Sigmoid colon (tissue), 7 donors: ENCODE measurements around the gene ASPG. TPM values are rescaled to one million over a fixed set of nuclear protein-coding genes. Genes with fewer than 3 reads are reported as not detected.

Experiments used
- DNase-seq: peaks from one replicate; pipeline ENCODE4 v3.0.0-alpha.2; 2019
- H3K27ac ChIP-seq, 4 donors: fragments of 200-600 bp; sonication (generic); one replicate each; pipeline ENCODE4 v1.5.1; 2016 to 2019; ENCODE audit warnings: mild to moderate bottlenecking in 1 of 4
- H3K27me3 ChIP-seq, 3 donors: fragments of 200-600 bp; sonication (generic); one replicate each; pipeline ENCODE4 v1.5.1; 2019; ENCODE audit warnings: mild to moderate bottlenecking in 1 of 3
- H3K36me3 ChIP-seq, 4 donors: fragments of 200-600 bp; sonication (generic); one replicate each; pipeline ENCODE4 v1.5.1; 2016 to 2019
- H3K4me1 ChIP-seq, 4 donors: fragments of 200-600 bp; sonication (generic); one replicate each; pipeline ENCODE4 v1.5.1; 2017 to 2019
- H3K4me3 ChIP-seq, 4 donors: fragments of 200-600 bp; sonication (generic); one replicate each; pipeline ENCODE4 v1.5.1; 2017 to 2019; ENCODE audit warnings: mild to moderate bottlenecking in 2 of 4, moderate library complexity in 1 of 4
- H3K9me3 ChIP-seq, 4 donors: fragments of 200-600 bp in 3 of 4; sonication (generic) in 3 of 4; one replicate each; pipeline versions ENCODE4 v1.5.1 to v1.6.1; 2013 to 2019
- EP300 ChIP-seq, 4 donors: sonication (generic); formaldehyde crosslinking; IDR thresholded peaks; one replicate each; pipeline ENCODE4 v1.6.1; 2017; ENCODE audit warnings: antibody characterized with exemption in 4 of 4
- POLR2A ChIP-seq, 2 donors: fragments of 450-650 bp; IDR thresholded peaks; one replicate each; pipeline ENCODE4 v1.6.1; 2016; ENCODE audit warnings: antibody characterized with exemption in 2 of 2, mild to moderate bottlenecking in 2 of 2, moderate library complexity in 2 of 2
- POLR2AphosphoS5 ChIP-seq, 4 donors: sonication (generic); formaldehyde crosslinking; IDR thresholded peaks; one replicate each; pipeline ENCODE4 v1.6.1; 2017; ENCODE audit warnings: antibody characterized with exemption in 4 of 4
- WGBS, 2 donors: extraction: QIAGEN DNeasy Blood & Tissue Kit; methylation state at CpG; one replicate each; pipeline ENCODE4 v1.1.7; 2013; 5-methylcytosine and 5-hydroxymethylcytosine counted together
- intact Hi-C: fragments of 100-400 bp; cut with DNase I; formaldehyde crosslinking; loops from one replicate; pipeline ENCODE4 v1.15.1; 2023
- polyA plus RNA-seq, 3 donors: library from polyadenylated mRNA; stranded (reverse); fragments of 200-250 nt; gene quantifications; one replicate each; pipeline ENCODE4 v1.2.3, GENCODE V29; 2013
- total RNA-seq, 4 donors: library from RNA; depleted of rRNA; stranded (reverse); fragments of >200 nt; gene quantifications; one replicate each; pipeline ENCODE4 v1.1.0, GENCODE V29; 2016
- TF ChIP-seq, protein P1 (sequence below), 4 experiments: fragments of 450-650 bp in 3 of 4; fragments of 200-600 bp in 1 of 4; IDR thresholded peaks; one replicate each; pipeline ENCODE4 v1.5.1; 2016 to 2019; ENCODE audit warnings: antibody characterized with exemption in 4 of 4, mild to moderate bottlenecking in 3 of 4, moderate library complexity in 2 of 4
- donor health status: healthy with polysubstance abuse.
- donor health status: Bipolar disorder and iron deficiency.
- donor health status: healthy.

ASPG gene
- total and polyA plus RNA-seq, 7 donors = 0.14 to 24.6 (median 3.5) TPM; not detected in 1

DNA sequence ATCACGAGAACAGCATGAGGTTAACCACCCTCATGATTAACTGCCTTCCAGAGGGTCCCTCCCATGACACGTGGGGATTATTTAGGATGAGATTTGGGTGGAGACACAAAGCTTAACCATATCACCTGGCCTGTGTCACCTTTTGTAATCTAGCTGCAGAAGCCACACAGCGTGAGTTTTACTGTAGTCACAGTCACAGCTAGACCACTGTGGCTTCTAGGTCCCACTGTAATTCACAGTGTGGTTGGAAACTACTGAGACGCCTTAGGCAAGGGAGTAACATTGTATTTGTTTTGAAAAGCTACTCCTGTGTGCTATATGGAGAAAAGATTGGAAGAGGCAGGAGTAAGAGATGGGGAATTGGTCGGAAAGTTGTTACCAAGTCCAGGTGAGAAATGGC is 46.3 kb upstream of the ASPG start:
- intact Hi-C loops = no loop called here
- Histone ChIP-seq H3K4me1 (no peaks in the 10 kb centered on the region), H3K9me3 (no peaks in the 10 kb centered on the region), H3K4me3 (no peak overlapping the region), H3K27ac (no peak overlapping the region), H3K36me3 (no peaks in the 10 kb centered on the region), H3K27me3 (peaks cover 0 to 12% (median 0%) of the 10 kb centered on the region in 3 donors)
- WGBS, 2 donors = 66 to 76% methylated on average over 5 of the region's 5 CpGs
- DNase-seq = no peak
- TF ChIP-seq EP300 (IDR thresholded peaks at IDR 0.05) (no peak), POLR2A (IDR thresholded peaks at IDR 0.05) (no peak)

DNA sequence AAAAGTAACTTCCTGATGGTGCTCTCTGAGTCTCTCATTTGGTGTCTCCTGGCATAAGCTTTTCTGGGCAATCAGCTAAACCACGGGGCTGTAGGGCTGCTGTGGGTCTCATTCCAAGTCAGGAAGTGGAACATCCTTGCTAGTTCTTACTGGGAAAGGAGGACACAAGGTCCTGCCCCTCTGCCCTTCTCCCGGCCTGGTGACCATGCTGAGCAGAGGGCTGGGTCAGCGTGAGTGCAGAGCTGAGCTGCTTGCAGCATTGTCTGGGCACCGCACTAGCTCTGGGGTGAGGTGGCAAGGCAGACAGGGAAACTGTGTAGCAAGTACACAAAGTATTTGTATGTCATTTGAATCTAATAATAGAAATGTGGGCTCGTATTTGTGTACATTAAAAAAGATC is 45.0 kb upstream of the ASPG start:
- no peak for DNase-seq
- TF ChIP-seq, protein P1, sequence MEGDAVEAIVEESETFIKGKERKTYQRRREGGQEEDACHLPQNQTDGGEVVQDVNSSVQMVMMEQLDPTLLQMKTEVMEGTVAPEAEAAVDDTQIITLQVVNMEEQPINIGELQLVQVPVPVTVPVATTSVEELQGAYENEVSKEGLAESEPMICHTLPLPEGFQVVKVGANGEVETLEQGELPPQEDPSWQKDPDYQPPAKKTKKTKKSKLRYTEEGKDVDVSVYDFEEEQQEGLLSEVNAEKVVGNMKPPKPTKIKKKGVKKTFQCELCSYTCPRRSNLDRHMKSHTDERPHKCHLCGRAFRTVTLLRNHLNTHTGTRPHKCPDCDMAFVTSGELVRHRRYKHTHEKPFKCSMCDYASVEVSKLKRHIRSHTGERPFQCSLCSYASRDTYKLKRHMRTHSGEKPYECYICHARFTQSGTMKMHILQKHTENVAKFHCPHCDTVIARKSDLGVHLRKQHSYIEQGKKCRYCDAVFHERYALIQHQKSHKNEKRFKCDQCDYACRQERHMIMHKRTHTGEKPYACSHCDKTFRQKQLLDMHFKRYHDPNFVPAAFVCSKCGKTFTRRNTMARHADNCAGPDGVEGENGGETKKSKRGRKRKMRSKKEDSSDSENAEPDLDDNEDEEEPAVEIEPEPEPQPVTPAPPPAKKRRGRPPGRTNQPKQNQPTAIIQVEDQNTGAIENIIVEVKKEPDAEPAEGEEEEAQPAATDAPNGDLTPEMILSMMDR (IDR thresholded peaks at IDR 0.05) = no peak
- no peak for TF ChIP-seq EP300 (IDR thresholded peaks at IDR 0.05)
- TF ChIP-seq POLR2A (IDR thresholded peaks at IDR 0.05) = no peak
- no peak for TF ChIP-seq POLR2AphosphoS5 (IDR thresholded peaks at IDR 0.05)
- Histone ChIP-seq H3K4me3 (no peak overlapping the region), H3K27ac (no peak overlapping the region), H3K4me1 (no peaks in the 10 kb centered on the region), H3K27me3 (peaks cover 0 to 12% (median 0%) of the 10 kb centered on the region in 3 donors), H3K36me3 (no peaks in the 10 kb centered on the region), H3K9me3 (no peaks in the 10 kb centered on the region)
- intact Hi-C loops = no loop called here
- WGBS, 2 donors = 36 to 52% methylated on average over 5 of the region's 5 CpGs

- H3K4me3 ChIP-seq = no peak overlapping the region
- peaks cover 0 to 12% (median 0%) of the 10 kb centered on the region in 3 donors for H3K27me3 ChIP-seq
- no peaks in the 10 kb centered on the region for H3K36me3 ChIP-seq
- 85 to 87% methylated on average over 6 of the region's 6 CpGs for WGBS, 2 donors
- intact Hi-C loops = no loop called here
- no peaks in the 10 kb centered on the region for H3K9me3 ChIP-seq
- no peak overlapping the region for H3K27ac ChIP-seq
- no peak for DNase-seq
- H3K4me1 ChIP-seq = no peaks in the 10 kb centered on the region
- TF ChIP-seq POLR2A (IDR thresholded peaks at IDR 0.05) = no peak
Measured at GRCh38 chr14:104041430-104042104, 43.9 kb upstream of the ASPG start.

GRCh38 chr14:104044016-104044415 is 41.5 kb upstream of the ASPG start:
- TF ChIP-seq, protein P1 (IDR thresholded peaks at IDR 0.05) = no peak
- TF ChIP-seq POLR2AphosphoS5 (IDR thresholded peaks at IDR 0.05) (no peak), POLR2A (IDR thresholded peaks at IDR 0.05) (no peak), EP300 (IDR thresholded peaks at IDR 0.05) (no peak)
- intact Hi-C loops = no loop called here
- WGBS, 2 donors = 91 to 95% methylated on average over 6 of the region's 6 CpGs

GRCh38 chr14:104047761-104048160 is 37.7 kb upstream of the ASPG start:
- DNase-seq = no peak
- no peak overlapping the region for H3K27ac ChIP-seq
- intact Hi-C loops = no loop called here
- H3K4me1 ChIP-seq = no peaks in the 10 kb centered on the region
- H3K9me3 ChIP-seq = no peaks in the 10 kb centered on the region
- no peaks in the 10 kb centered on the region for H3K36me3 ChIP-seq
- H3K4me3 ChIP-seq = no peak overlapping the region
- TF ChIP-seq, protein P1 (IDR thresholded peaks at IDR 0.05) = no peak
- TF ChIP-seq POLR2AphosphoS5 (IDR thresholded peaks at IDR 0.05) (no peak), EP300 (IDR thresholded peaks at IDR 0.05) (no peak), POLR2A (IDR thresholded peaks at IDR 0.05) (no peak)
- WGBS, 2 donors = 95 to 98% methylated on average over 3 of the region's 3 CpGs
- peaks cover 0 to 3% (median 0%) of the 10 kb centered on the region in 3 donors for H3K27me3 ChIP-seq

More at GRCh38 chr14:104044016-104044415, 41.5 kb upstream of the ASPG start:
- H3K4me1 ChIP-seq = no peaks in the 10 kb centered on the region
- H3K9me3 ChIP-seq = no peaks in the 10 kb centered on the region
- no peak overlapping the region for H3K27ac ChIP-seq
- H3K36me3 ChIP-seq = no peaks in the 10 kb centered on the region
- no peak for DNase-seq
- H3K27me3 ChIP-seq = peaks cover 0 to 14% (median 0%) of the 10 kb centered on the region in 3 donors
- H3K4me3 ChIP-seq = no peak overlapping the region
